ENCODE results near the gene MB. TPM values are rescaled to one million over a fixed set of nuclear protein-coding genes. Genes with fewer than 3 reads are reported as not detected.

MB gene
- total RNA-seq, 4 donors from 2014 or later: 4.3 to 17.8 (median 9.1) TPM

- no peaks in the 10 kb centered on the region for H3K9me3 ChIP-seq
- 100% methylated on average over 1 of the region's 1 CpG for WGBS
- no peak overlapping the region for H3K4me3 ChIP-seq
- DNase-seq (ENCODE audit: low spot score in 2 of 2): no peak
- TF ChIP-seq EP300 (IDR thresholded peaks at IDR 0.05) (no peak), POLR2A (IDR thresholded peaks at IDR 0.05) (no peak), CTCF (IDR thresholded peaks at IDR 0.05) (no peak), POLR2AphosphoS5 (IDR thresholded peaks at IDR 0.05) (no peak)
- H3K4me1 ChIP-seq: peaks cover 14% of the 10 kb centered on the region
- no peaks in the 10 kb centered on the region for H3K36me3 ChIP-seq
- H3K27me3 ChIP-seq: no peaks in the 10 kb centered on the region
- no peak overlapping the region for H3K27ac ChIP-seq
These were observed 26.9 kb upstream of the MB start for GRCh38 chr22:35643991-35644390.

- peaks cover 19% of the 10 kb centered on the region for H3K4me1 ChIP-seq
- no peak for DNase-seq (ENCODE audit: low spot score in 2 of 2)
- no peak overlapping the region for H3K27ac ChIP-seq
- H3K36me3 ChIP-seq: no peaks in the 10 kb centered on the region
- no peak for TF ChIP-seq POLR2A (IDR thresholded peaks at IDR 0.05)
- no peak for TF ChIP-seq CTCF (IDR thresholded peaks at IDR 0.05)
- WGBS: 75% methylated on average over 2 of the region's 2 CpGs
- no peaks in the 10 kb centered on the region for H3K9me3 ChIP-seq
- no peak overlapping the region for H3K4me3 ChIP-seq
- no peaks in the 10 kb centered on the region for H3K27me3 ChIP-seq
These were observed 25.2 kb upstream of the MB start for GRCh38 chr22:35642305-35642741.

GRCh38 chr22:35641494-35642120 lies 24.5 kb upstream of the MB start:
- H3K27ac ChIP-seq: no peak overlapping the region
- 88% methylated on average over 7 of the region's 7 CpGs for WGBS
- no peaks in the 10 kb centered on the region for H3K36me3 ChIP-seq
- no peak for DNase-seq (ENCODE audit: low spot score in 2 of 2)
- no peaks in the 10 kb centered on the region for H3K9me3 ChIP-seq
- TF ChIP-seq POLR2AphosphoS5 (IDR thresholded peaks at IDR 0.05) (no peak), POLR2A (IDR thresholded peaks at IDR 0.05) (no peak), CTCF (IDR thresholded peaks at IDR 0.05) (no peak), EP300 (IDR thresholded peaks at IDR 0.05) (no peak)
- no peaks in the 10 kb centered on the region for H3K27me3 ChIP-seq
- no peak overlapping the region for H3K4me3 ChIP-seq
- H3K4me1 ChIP-seq: peaks cover 21% of the 10 kb centered on the region

GRCh38 chr22:35638410-35638809 lies 21.3 kb upstream of the MB start:
- Histone ChIP-seq H3K4me1 (peaks cover 21% of the 10 kb centered on the region), H3K4me3 (no peak overlapping the region), H3K27ac (peak overlapping the region; percentile 78), H3K36me3 (no peaks in the 10 kb centered on the region), H3K27me3 (no peaks in the 10 kb centered on the region), H3K9me3 (no peaks in the 10 kb centered on the region)
- TF ChIP-seq EP300 (IDR thresholded peaks at IDR 0.05): no peak
- no peak for TF ChIP-seq CTCF (IDR thresholded peaks at IDR 0.05)
- no peak for TF ChIP-seq POLR2A (IDR thresholded peaks at IDR 0.05)
- peak in 2 of 3 donors; percentile 9 to 79 for TF ChIP-seq POLR2AphosphoS5 (IDR thresholded peaks at IDR 0.05)
- 29% methylated on average over 11 of the region's 13 CpGs for WGBS
- peak; percentile 92 to 95 for DNase-seq (ENCODE audit: low spot score in 2 of 2)

- Histone ChIP-seq H3K4me1 (peaks cover 21% of the 10 kb centered on the region), H3K9me3 (no peaks in the 10 kb centered on the region), H3K27me3 (no peaks in the 10 kb centered on the region), H3K27ac (peak overlapping the region; percentile 78), H3K4me3 (no peak overlapping the region), H3K36me3 (no peaks in the 10 kb centered on the region)
- no peak for DNase-seq (ENCODE audit: low spot score in 2 of 2)
- 50% methylated on average over 5 of the region's 5 CpGs for WGBS
- TF ChIP-seq POLR2AphosphoS5 (IDR thresholded peaks at IDR 0.05) (no peak), CTCF (IDR thresholded peaks at IDR 0.05) (no peak), EP300 (IDR thresholded peaks at IDR 0.05) (no peak), POLR2A (IDR thresholded peaks at IDR 0.05) (no peak)
These were observed 20.9 kb upstream of the MB start for GRCh38 chr22:35638001-35638400.
